Endothelial cell of umbilical vein (primary cell): ENCODE data around the gene PSAP. TPM values are rescaled to one million over a fixed set of nuclear protein-coding genes. Genes with fewer than 3 reads are reported as not detected.

Experiments
- BruUV-seq: library from RNA; stranded (reverse); fragments of 400-500 nt; replicated peaks from 2 replicates; lab custom pipeline; 2021; lab: Mats Ljungman, UMichigan
- CTCF ChIA-PET: fragments of 300-600, 350-600 bp; sonication (Branson Sonifier 250); formaldehyde crosslinking; loops from one replicate; lab custom pipeline; 2021; ENCODE audit warnings: antibody characterized with exemption, inconsistent platforms; lab: Charles Lee
- POLR2A ChIA-PET: fragments of 300-600, 350-600 bp; sonication (Branson Sonifier 250); formaldehyde crosslinking; loops from one replicate; lab custom pipeline; 2021; ENCODE audit warnings: antibody characterized with exemption, inconsistent platforms; lab: Charles Lee
- DNase-seq: peaks from one replicate; pipeline ENCODE4 v3.0.0-alpha.2; 2011; ENCODE audit warnings: low read depth, low spot score
- FAIRE-seq: peaks from 2 replicates; lab custom pipeline; 2011; peaks lifted over from hg19 to GRCh38; lab: Jason Lieb, UNC
- H2AFZ ChIP-seq: 2 replicates; pipeline ENCODE4 v1.6.0; 2012; ENCODE audit warnings: low read depth, low read length, control low read depth, inconsistent platforms
- H3K27ac ChIP-seq: 2 replicates; pipeline ENCODE4 v1.5.1; 2011; ENCODE audit warnings: low read depth, mild to moderate bottlenecking, control low read depth, low read length, moderate library complexity; ENCODE audit not compliant: insufficient read depth
- H3K27me3 ChIP-seq, 2 experiments: 2 replicates each; pipeline versions ENCODE4 v1.6.0 to v1.6.1; 2011; ENCODE audit warnings: low read length in 2 of 2, mixed read lengths in 1 of 2; ENCODE audit not compliant: control insufficient read depth in 2 of 2, insufficient read depth in 2 of 2
- H3K36me3 ChIP-seq, 2 experiments: 2 replicates in 1 of 2; 3 replicates in 1 of 2; pipeline ENCODE4 v1.5.1; 2011; ENCODE audit warnings: low read length in 2 of 2, mild to moderate bottlenecking in 1 of 2, moderate library complexity in 1 of 2; ENCODE audit not compliant: control insufficient read depth in 2 of 2, insufficient read depth in 2 of 2; ENCODE audit errors: extremely low read depth in 1 of 2
- H3K4me1 ChIP-seq: 3 replicates; pipeline ENCODE4 v1.5.1; 2011; ENCODE audit warnings: mild to moderate bottlenecking, low read length; ENCODE audit not compliant: control insufficient read depth, insufficient read depth; ENCODE audit errors: extremely low read depth
- H3K4me2 ChIP-seq: 2 replicates; pipeline ENCODE4 v1.6.1; 2011; ENCODE audit warnings: low read length, control low read depth, mixed read lengths; ENCODE audit not compliant: insufficient read depth
- H3K4me3 ChIP-seq, 3 experiments: fragments of 200-600 bp in 1 of 3; sonication (generic), shearing (Covaris generic) in 1 of 3; replicated peaks in 1 of 3; 2 replicates each; pipeline ENCODE4 v1.5.1; 2011 to 2016; ENCODE audit warnings: control low read depth in 3 of 3, low read length in 3 of 3, mild to moderate bottlenecking in 2 of 3, inconsistent platforms in 1 of 3, low read depth in 1 of 3, moderate library complexity in 1 of 3; ENCODE audit not compliant: insufficient read depth in 1 of 3
- H3K79me2 ChIP-seq: 2 replicates; pipeline ENCODE4 v1.6.0; 2012; ENCODE audit warnings: low read length, inconsistent platforms; ENCODE audit not compliant: control insufficient read depth, insufficient read depth
- H3K9ac ChIP-seq: replicated peaks from 2 replicates; pipeline ENCODE3; 2011; ENCODE audit warnings: low read length, control low read depth; ENCODE audit not compliant: insufficient read depth; ENCODE audit errors: extremely low read depth
- H3K9me1 ChIP-seq: replicated peaks from 3 replicates; pipeline ENCODE4 v1.6.0; 2011; ENCODE audit warnings: mild to moderate bottlenecking, low read length; ENCODE audit not compliant: control insufficient read depth, insufficient read depth; ENCODE audit errors: extremely low read depth
- H3K9me3 ChIP-seq: replicated peaks from 2 replicates; pipeline ENCODE4 v1.5.1; 2012; ENCODE audit warnings: low read length, inconsistent platforms; ENCODE audit not compliant: control insufficient read depth, insufficient read depth
- H4K20me1 ChIP-seq: replicated peaks from 2 replicates; pipeline ENCODE3; 2011; ENCODE audit warnings: mild to moderate bottlenecking, low read length; ENCODE audit not compliant: control insufficient read depth, insufficient read depth; ENCODE audit errors: extremely low read depth
- FOS ChIP-seq: IDR thresholded peaks from 2 replicates; pipeline ENCODE4 v1.6.1; 2011; ENCODE audit warnings: mild to moderate bottlenecking, low read length, moderate library complexity, borderline replicate concordance; ENCODE audit not compliant: insufficient read depth
- GATA2 ChIP-seq: IDR thresholded peaks from 2 replicates; pipeline ENCODE4 v1.7.0; 2011; ENCODE audit warnings: low read depth, mild to moderate bottlenecking, moderate library complexity, mixed read lengths, low read length; ENCODE audit not compliant: insufficient read length, insufficient read depth
- MAX ChIP-seq: IDR thresholded peaks from 2 replicates; pipeline ENCODE4 v1.6.1; 2011; ENCODE audit not compliant: insufficient read depth, insufficient read length
- POLR2A ChIP-seq: IDR thresholded peaks from 2 replicates; pipeline ENCODE4 v1.6.1; 2012; ENCODE audit warnings: low read depth, mild to moderate bottlenecking, control low read depth, low read length
- POLR2AphosphoS5 ChIP-seq: IDR thresholded peaks from 2 replicates; pipeline ENCODE4 v1.6.1; 2012; ENCODE audit warnings: low read depth, mild to moderate bottlenecking, control low read depth, low read length, moderate library complexity; ENCODE audit not compliant: insufficient read depth
- dilution Hi-C: fragments of 300-500 bp; cut with MboI; formaldehyde crosslinking; loops from one replicate; pipeline ENCODE4 v1.15.0; 2019; ENCODE audit warnings: low sequenced_read_pairs; ENCODE audit not compliant: extremely low pct_ligation_motif_present
- intact Hi-C: fragments of 100-400 bp; cut with micrococcal nuclease; formaldehyde crosslinking; loops from one replicate; pipeline ENCODE4 v1.10.0; 2022
- polyA plus RNA-seq, 4 experiments: library from polyadenylated mRNA; depleted of rRNA in 3 of 4; stranded (reverse) in 3 of 4; unstranded in 1 of 4; fragments of >200 nt; gene quantifications; 2 replicates each; pipeline versions ENCODE4 v1.2.1 to v1.2.3, GENCODE V29; 2011 to 2012; ENCODE audit warnings: missing spikeins in 1 of 4
- total RNA-seq: library from RNA; stranded (reverse); gene quantifications from 2 replicates; pipeline ENCODE4 v1.2.3, GENCODE V29; 2021
- TF ChIP-seq, protein P1 (sequence below), 2 donors: IDR thresholded peaks; 1 replicate in 1 of 2; 2 replicates in 1 of 2; pipeline ENCODE4 v1.5.1; 2011; ENCODE audit warnings: low read length in 2 of 2, mild to moderate bottlenecking in 2 of 2, moderate library complexity in 2 of 2, control low read depth in 1 of 2, inconsistent platforms in 1 of 2, low read depth in 1 of 2; ENCODE audit not compliant: insufficient read depth in 1 of 2; ENCODE audit errors: extremely low read depth in 1 of 2

The PSAP gene
- total and polyA plus RNA-seq, 2 donors (not counting 3 experiments of a cell fraction or from before 2014, with no cell fraction given), result 644 to 1,476 TPM

- no peaks in the 10 kb centered on the region for H4K20me1 ChIP-seq
- no peaks in the 10 kb centered on the region for H3K9me3 ChIP-seq
These were observed 3.0 kb upstream of the PSAP start for GRCh38 chr10:71854031-71854430.

More at GRCh38 chr10:71854031-71854430, 3.0 kb upstream of the PSAP start:
- TF ChIP-seq GATA2 (no peak), POLR2AphosphoS5 (no peak), MAX (no peak), FOS (no peak), POLR2A (no peak)
- TF ChIP-seq, protein P1, sequence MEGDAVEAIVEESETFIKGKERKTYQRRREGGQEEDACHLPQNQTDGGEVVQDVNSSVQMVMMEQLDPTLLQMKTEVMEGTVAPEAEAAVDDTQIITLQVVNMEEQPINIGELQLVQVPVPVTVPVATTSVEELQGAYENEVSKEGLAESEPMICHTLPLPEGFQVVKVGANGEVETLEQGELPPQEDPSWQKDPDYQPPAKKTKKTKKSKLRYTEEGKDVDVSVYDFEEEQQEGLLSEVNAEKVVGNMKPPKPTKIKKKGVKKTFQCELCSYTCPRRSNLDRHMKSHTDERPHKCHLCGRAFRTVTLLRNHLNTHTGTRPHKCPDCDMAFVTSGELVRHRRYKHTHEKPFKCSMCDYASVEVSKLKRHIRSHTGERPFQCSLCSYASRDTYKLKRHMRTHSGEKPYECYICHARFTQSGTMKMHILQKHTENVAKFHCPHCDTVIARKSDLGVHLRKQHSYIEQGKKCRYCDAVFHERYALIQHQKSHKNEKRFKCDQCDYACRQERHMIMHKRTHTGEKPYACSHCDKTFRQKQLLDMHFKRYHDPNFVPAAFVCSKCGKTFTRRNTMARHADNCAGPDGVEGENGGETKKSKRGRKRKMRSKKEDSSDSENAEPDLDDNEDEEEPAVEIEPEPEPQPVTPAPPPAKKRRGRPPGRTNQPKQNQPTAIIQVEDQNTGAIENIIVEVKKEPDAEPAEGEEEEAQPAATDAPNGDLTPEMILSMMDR (IDR thresholded peaks at IDR 0.05; ENCODE audit: extremely low read depth in 1 of 2, insufficient read depth in 1 of 2, low read depth in 1 of 2, low read length in 2 of 2), result no peak
- Histone ChIP-seq H3K4me1 (peaks cover 8% of the 10 kb centered on the region), H3K27ac (no peak overlapping the region), H3K36me3 (no peaks in the 10 kb centered on the region), H3K4me2 (no peak overlapping the region), H3K4me3 (no peak overlapping the region), H3K9me1 (no peaks in the 10 kb centered on the region), H3K9ac (no peak overlapping the region), H3K79me2 (peaks cover 20% of the 10 kb centered on the region), H3K27me3 (no peaks in the 10 kb centered on the region), H2AFZ (peak overlapping the region; percentile 19)
- ChIA-PET CTCF (interaction anchor here (1.0 to 1.5 kb wide), 3 partner anchors 18 to 195 kb away, joined by 3 to 17 read pairs (median 3); no protein-coding TSS in a partner anchor), POLR2A (no interaction called here)
- intact Hi-C loops, result no loop called here
- DNase-seq, result no peak
- BruUV-seq, result no TSS peak
- dilution Hi-C loops, result no loop called here
- FAIRE-seq, result no peak
